Measurements from ENCODE around the gene UBAC1. TPM values are rescaled to one million over a fixed set of nuclear protein-coding genes. Genes with fewer than 3 reads are reported as not detected.

The UBAC1 gene
- total RNA-seq (24.6 TPM), polyA plus RNA-seq (59.8 TPM)

- H3K27ac ChIP-seq (ENCODE audit: low read depth): peak within 1 kb of the TSS; percentile 88
- no peak for DNase-seq (ENCODE audit: extremely low spot score)
- H3K4me1 ChIP-seq (ENCODE audit: insufficient read depth): peaks cover 1% of the 10 kb centered on the region
- H3K4me3 ChIP-seq (ENCODE audit: low read depth, low read length): peak within 1 kb of the TSS; percentile 81
- under 1% methylated on average over 53 of the region's 53 CpGs for whole genome bisulfite sequencing
- no peaks in the 10 kb centered on the region for H3K36me3 ChIP-seq (ENCODE audit: insufficient read depth)
Observed at GRCh38 chr9:135961277-135961715, at the start of gene UBAC1. TSS of gene UBAC1 (minus strand) at chr9:135961373. CDS start at chr9:135961162, 211 bp downstream.

GRCh38 chr9:136010615-136011361 lies 49.6 kb upstream of the UBAC1 start:
- 80% methylated on average over 28 of the region's 28 CpGs for WGBS
- DNase-seq (ENCODE audit: extremely low spot score): no peak
- Histone ChIP-seq H3K4me1 (ENCODE audit: insufficient read depth) (no peaks in the 10 kb centered on the region), H3K4me3 (ENCODE audit: low read depth, low read length) (no peak overlapping the region), H3K27ac (ENCODE audit: low read depth) (no peak overlapping the region), H3K36me3 (ENCODE audit: insufficient read depth) (no peaks in the 10 kb centered on the region)

GRCh38 chr9:136010176-136010575 lies 49.0 kb upstream of the UBAC1 start:
- WGBS: 92% methylated on average over 17 of the region's 17 CpGs
- H3K27ac ChIP-seq (ENCODE audit: low read depth): no peak overlapping the region

GRCh38 chr9:136009516-136009915 lies 48.3 kb upstream of the UBAC1 start:
- no peak for DNase-seq (ENCODE audit: extremely low spot score)
- H3K27ac ChIP-seq (ENCODE audit: low read depth): no peak overlapping the region
- H3K4me3 ChIP-seq (ENCODE audit: low read depth, low read length): no peak overlapping the region
- no peaks in the 10 kb centered on the region for H3K4me1 ChIP-seq (ENCODE audit: insufficient read depth)
- WGBS: 90% methylated on average over 16 of the region's 16 CpGs
- H3K36me3 ChIP-seq (ENCODE audit: insufficient read depth): no peaks in the 10 kb centered on the region

More at GRCh38 chr9:136010176-136010575, 49.0 kb upstream of the UBAC1 start:
- Histone ChIP-seq H3K36me3 (ENCODE audit: insufficient read depth) (no peaks in the 10 kb centered on the region), H3K4me1 (ENCODE audit: insufficient read depth) (no peaks in the 10 kb centered on the region), H3K4me3 (ENCODE audit: low read depth, low read length) (no peak overlapping the region)
- no peak for DNase-seq (ENCODE audit: extremely low spot score)

- no peak overlapping the region for H3K27ac ChIP-seq (ENCODE audit: low read depth)
- no peaks in the 10 kb centered on the region for H3K36me3 ChIP-seq (ENCODE audit: insufficient read depth)
- no peak overlapping the region for H3K4me3 ChIP-seq (ENCODE audit: low read depth, low read length)
- no peaks in the 10 kb centered on the region for H3K4me1 ChIP-seq (ENCODE audit: insufficient read depth)
- WGBS: 84% methylated on average over 21 of the region's 21 CpGs
- DNase-seq (ENCODE audit: extremely low spot score): no peak
Observed at GRCh38 chr9:136008693-136008997, 47.5 kb upstream of the UBAC1 start.

GRCh38 chr9:136007934-136008692 lies 46.9 kb upstream of the UBAC1 start:
- Histone ChIP-seq H3K36me3 (ENCODE audit: insufficient read depth) (no peaks in the 10 kb centered on the region), H3K27ac (ENCODE audit: low read depth) (no peak overlapping the region), H3K4me1 (ENCODE audit: insufficient read depth) (no peaks in the 10 kb centered on the region), H3K4me3 (ENCODE audit: low read depth, low read length) (no peak overlapping the region)
- DNase-seq (ENCODE audit: extremely low spot score): no peak
- 69% methylated on average over 24 of the region's 24 CpGs for WGBS

- Histone ChIP-seq H3K36me3 (ENCODE audit: insufficient read depth) (no peaks in the 10 kb centered on the region), H3K4me1 (ENCODE audit: insufficient read depth) (no peaks in the 10 kb centered on the region), H3K27ac (ENCODE audit: low read depth) (no peak overlapping the region), H3K4me3 (ENCODE audit: low read depth, low read length) (no peak overlapping the region)
- no peak for DNase-seq (ENCODE audit: extremely low spot score)
- 75% methylated on average over 36 of the region's 36 CpGs for WGBS
Observed at GRCh38 chr9:136007276-136007933, 46.2 kb upstream of the UBAC1 start.

GRCh38 chr9:136006169-136006568 lies 45.0 kb upstream of the UBAC1 start:
- no peak overlapping the region for H3K27ac ChIP-seq (ENCODE audit: low read depth)
- WGBS: 89% methylated on average over 7 of the region's 7 CpGs
- no peaks in the 10 kb centered on the region for H3K36me3 ChIP-seq (ENCODE audit: insufficient read depth)
- H3K4me1 ChIP-seq (ENCODE audit: insufficient read depth): no peaks in the 10 kb centered on the region
- H3K4me3 ChIP-seq (ENCODE audit: low read depth, low read length): no peak overlapping the region
- DNase-seq (ENCODE audit: extremely low spot score): no peak

- Histone ChIP-seq H3K36me3 (ENCODE audit: insufficient read depth) (no peaks in the 10 kb centered on the region), H3K4me1 (ENCODE audit: insufficient read depth) (no peaks in the 10 kb centered on the region), H3K4me3 (ENCODE audit: low read depth, low read length) (no peak overlapping the region), H3K27ac (ENCODE audit: low read depth) (no peak overlapping the region)
- DNase-seq (ENCODE audit: extremely low spot score): no peak
- 83% methylated on average over 15 of the region's 15 CpGs for WGBS
Observed at GRCh38 chr9:136004712-136005111, 43.5 kb upstream of the UBAC1 start.

- Histone ChIP-seq H3K27ac (ENCODE audit: low read depth) (no peak overlapping the region), H3K4me3 (ENCODE audit: low read depth, low read length) (no peak overlapping the region), H3K4me1 (ENCODE audit: insufficient read depth) (no peaks in the 10 kb centered on the region), H3K36me3 (ENCODE audit: insufficient read depth) (no peaks in the 10 kb centered on the region)
- 85% methylated on average over 9 of the region's 9 CpGs for WGBS
- DNase-seq (ENCODE audit: extremely low spot score): no peak
Observed at GRCh38 chr9:136004219-136004618, 43.0 kb upstream of the UBAC1 start.

GRCh38 chr9:136003411-136004218 lies 42.4 kb upstream of the UBAC1 start:
- no peak for DNase-seq (ENCODE audit: extremely low spot score)
- no peaks in the 10 kb centered on the region for H3K36me3 ChIP-seq (ENCODE audit: insufficient read depth)
- WGBS: 24% methylated on average over 15 of the region's 15 CpGs
- no peak overlapping the region for H3K4me3 ChIP-seq (ENCODE audit: low read depth, low read length)
- no peaks in the 10 kb centered on the region for H3K4me1 ChIP-seq (ENCODE audit: insufficient read depth)
- no peak overlapping the region for H3K27ac ChIP-seq (ENCODE audit: low read depth)

- 21% methylated on average over 10 of the region's 10 CpGs for WGBS
Observed at GRCh38 chr9:136002881-136003280, 41.7 kb upstream of the UBAC1 start.

GRCh38 chr9:136002215-136002614 lies 41.0 kb upstream of the UBAC1 start:
- H3K36me3 ChIP-seq (ENCODE audit: insufficient read depth): no peaks in the 10 kb centered on the region
- no peaks in the 10 kb centered on the region for H3K4me1 ChIP-seq (ENCODE audit: insufficient read depth)
- no peak overlapping the region for H3K4me3 ChIP-seq (ENCODE audit: low read depth, low read length)
- WGBS: 94% methylated on average over 11 of the region's 11 CpGs
- H3K27ac ChIP-seq (ENCODE audit: low read depth): no peak overlapping the region
- DNase-seq (ENCODE audit: extremely low spot score): no peak

More at GRCh38 chr9:136002881-136003280, 41.7 kb upstream of the UBAC1 start:
- Histone ChIP-seq H3K4me1 (ENCODE audit: insufficient read depth) (no peaks in the 10 kb centered on the region), H3K27ac (ENCODE audit: low read depth) (no peak overlapping the region), H3K36me3 (ENCODE audit: insufficient read depth) (no peaks in the 10 kb centered on the region), H3K4me3 (ENCODE audit: low read depth, low read length) (no peak overlapping the region)
- no peak for DNase-seq (ENCODE audit: extremely low spot score)

Data from urinary bladder (tissue), 4 donors.